Upper lobe of left lung (tissue), 6 donors: Measurements from ENCODE around the gene BCL2A1. TPM values are rescaled to one million over a fixed set of nuclear protein-coding genes. Genes with fewer than 3 reads are reported as not detected.

ENCODE experiments used
- ATAC-seq, 2 donors: fragments of 200-7000 bp; cut with Tn5 transposase; one replicate each; pipeline ENCODE4 v1.9.1; 2022; ENCODE audit warnings: mild to moderate bottlenecking in 2 of 2, moderate library complexity in 2 of 2; ENCODE audit not compliant: low FRiP score in 2 of 2
- DNase-seq, 2 donors: peaks; one replicate each; pipeline ENCODE4 v3.0.0-alpha.2; 2019 to 2020
- H3K27ac ChIP-seq, 4 donors: fragments of 200-600 bp; sonication (generic); one replicate each; pipeline ENCODE4 v1.5.1; 2016 to 2019
- H3K27me3 ChIP-seq, 4 donors: fragments of 200-600 bp; sonication (generic); one replicate each; pipeline ENCODE4 v1.5.1; 2017 to 2019
- H3K36me3 ChIP-seq, 4 donors: fragments of 200-600 bp; sonication (generic); one replicate each; pipeline ENCODE4 v1.5.1; 2016 to 2019
- H3K4me1 ChIP-seq, 4 donors: fragments of 200-600 bp; sonication (generic); one replicate each; pipeline ENCODE4 v1.5.1; 2018 to 2019
- H3K4me3 ChIP-seq, 4 donors: fragments of 200-600 bp; sonication (generic); one replicate each; pipeline ENCODE4 v1.5.1; 2017 to 2019; ENCODE audit warnings: mild to moderate bottlenecking in 2 of 4, moderate library complexity in 1 of 4
- H3K9me3 ChIP-seq, 4 donors: fragments of 200-600 bp; sonication (generic); one replicate each; pipeline ENCODE4 v1.5.1; 2018 to 2019
- CTCF ChIP-seq, 6 experiments: fragments of 450-650 bp in 4 of 6; fragments of 200-600 bp in 2 of 6; sonication (generic) in 2 of 6; IDR thresholded peaks; one replicate each; pipeline ENCODE4 v1.5.1; 2016 to 2019; ENCODE audit warnings: antibody characterized with exemption in 6 of 6
- EP300 ChIP-seq, 4 donors: sonication (generic); formaldehyde crosslinking; IDR thresholded peaks; one replicate each; pipeline ENCODE4 v1.5.1; 2017; ENCODE audit warnings: antibody characterized with exemption in 4 of 4, control low read depth in 2 of 4
- POLR2A ChIP-seq, 4 donors: fragments of 450-650 bp; IDR thresholded peaks; one replicate each; pipeline ENCODE4 v1.5.1; 2016 to 2017; ENCODE audit warnings: antibody characterized with exemption in 4 of 4, mild to moderate bottlenecking in 2 of 4
- POLR2AphosphoS5 ChIP-seq, 2 donors: sonication (generic); formaldehyde crosslinking; IDR thresholded peaks; one replicate each; pipeline ENCODE4 v1.5.1; 2017; ENCODE audit warnings: antibody characterized with exemption in 2 of 2
- WGBS, 2 donors: methylation state at CpG; one replicate each; pipeline ENCODE4 v1.1.5; 2017 to 2018; 5-methylcytosine and 5-hydroxymethylcytosine counted together
- total RNA-seq, 6 donors: library from RNA; depleted of rRNA in 4 of 6; stranded (reverse); fragments of >200 nt in 4 of 6; gene quantifications; one replicate each; pipeline versions ENCODE4 v1.1.0 to v1.2.1, GENCODE V29; 2016 to 2021
- donor health status: DM: no; HTN: no; CAD: no; lungs with moderate emphysema.
- donor health status: DM: no; HTN: yes; CAD: no; lungs with severe emphysema.

Gene BCL2A1
- total RNA-seq, 6 donors from 2014 or later: 11.5 to 81.9 (median 43.7) TPM

GRCh38 chr15:79948761-79949160 lies 22.2 kb downstream of the BCL2A1 start:
- Histone ChIP-seq H3K27ac (peak overlapping the region in 1 of 4 donors; percentile 60), H3K36me3 (no peaks in the 10 kb centered on the region), H3K27me3 (no peaks in the 10 kb centered on the region), H3K9me3 (no peaks in the 10 kb centered on the region), H3K4me1 (peaks cover 0 to 18% (median 6%) of the 10 kb centered on the region in 4 donors), H3K4me3 (no peak overlapping the region)
- WGBS, 2 donors: 60 to 67% methylated on average over 3 of the region's 3 CpGs
- TF ChIP-seq EP300 (IDR thresholded peaks at IDR 0.05): no peak
- TF ChIP-seq CTCF (IDR thresholded peaks at IDR 0.05): no peak
- TF ChIP-seq POLR2AphosphoS5 (IDR thresholded peaks at IDR 0.05): no peak
- TF ChIP-seq POLR2A (IDR thresholded peaks at IDR 0.05): no peak
- DNase-seq (no peak), ATAC-seq (no peak)

GRCh38 chr15:79948095-79948695 lies 22.8 kb downstream of the BCL2A1 start:
- no peak for ATAC-seq
- peak in 1 of 2 donors; percentile 51 for DNase-seq
- peaks cover 0 to 12% (median 3%) of the 10 kb centered on the region in 4 donors for H3K4me1 ChIP-seq
- 71 to 77% methylated on average over 10 of the region's 10 CpGs for WGBS, 2 donors
- H3K27ac ChIP-seq: peak overlapping the region in 1 of 4 donors; percentile 60
- H3K9me3 ChIP-seq: no peaks in the 10 kb centered on the region
- H3K27me3 ChIP-seq: no peaks in the 10 kb centered on the region
- TF ChIP-seq CTCF (IDR thresholded peaks at IDR 0.05): no peak
- TF ChIP-seq POLR2AphosphoS5 (IDR thresholded peaks at IDR 0.05): no peak
- TF ChIP-seq POLR2A (IDR thresholded peaks at IDR 0.05): no peak
- TF ChIP-seq EP300 (IDR thresholded peaks at IDR 0.05): no peak
- no peak overlapping the region for H3K4me3 ChIP-seq
- H3K36me3 ChIP-seq: no peaks in the 10 kb centered on the region

- H3K4me1 ChIP-seq: peaks cover 0 to 5% (median 0%) of the 10 kb centered on the region in 4 donors
- TF ChIP-seq POLR2AphosphoS5 (IDR thresholded peaks at IDR 0.05) (no peak), EP300 (IDR thresholded peaks at IDR 0.05) (no peak), POLR2A (IDR thresholded peaks at IDR 0.05) (no peak), CTCF (IDR thresholded peaks at IDR 0.05) (no peak)
These were observed 24.0 kb downstream of the BCL2A1 start for GRCh38 chr15:79947009-79947408.

GRCh38 chr15:79944622-79945021 lies 26.4 kb downstream of the BCL2A1 start:
- H3K27ac ChIP-seq: no peak overlapping the region
- TF ChIP-seq POLR2A (IDR thresholded peaks at IDR 0.05): no peak
- TF ChIP-seq EP300 (IDR thresholded peaks at IDR 0.05): no peak
- no peak for TF ChIP-seq CTCF (IDR thresholded peaks at IDR 0.05)
- TF ChIP-seq POLR2AphosphoS5 (IDR thresholded peaks at IDR 0.05): no peak
- H3K27me3 ChIP-seq: no peaks in the 10 kb centered on the region
- no peaks in the 10 kb centered on the region for H3K4me1 ChIP-seq
- H3K4me3 ChIP-seq: no peak overlapping the region
- 83 to 100% methylated on average over 1 to 7 of the region's 7 CpGs for WGBS, 2 donors
- no peaks in the 10 kb centered on the region for H3K9me3 ChIP-seq
- no peaks in the 10 kb centered on the region for H3K36me3 ChIP-seq
- DNase-seq (no peak), ATAC-seq (no peak)

More at GRCh38 chr15:79947009-79947408, 24.0 kb downstream of the BCL2A1 start:
- ATAC-seq (no peak), DNase-seq (no peak)
- H3K9me3 ChIP-seq: no peaks in the 10 kb centered on the region
- H3K4me3 ChIP-seq: no peak overlapping the region
- H3K27me3 ChIP-seq: no peaks in the 10 kb centered on the region
- H3K36me3 ChIP-seq: no peaks in the 10 kb centered on the region
- no peak overlapping the region for H3K27ac ChIP-seq

GRCh38 chr15:79943820-79944219 lies 27.2 kb downstream of the BCL2A1 start:
- Histone ChIP-seq H3K4me3 (no peak overlapping the region), H3K27me3 (no peaks in the 10 kb centered on the region), H3K36me3 (no peaks in the 10 kb centered on the region), H3K4me1 (no peaks in the 10 kb centered on the region), H3K27ac (no peak overlapping the region), H3K9me3 (no peaks in the 10 kb centered on the region)
- ATAC-seq (no peak), DNase-seq (no peak)
- TF ChIP-seq CTCF (IDR thresholded peaks at IDR 0.05) (no peak), POLR2A (IDR thresholded peaks at IDR 0.05) (no peak), EP300 (IDR thresholded peaks at IDR 0.05) (no peak), POLR2AphosphoS5 (IDR thresholded peaks at IDR 0.05) (no peak)
- WGBS, 2 donors: 56 to 65% methylated on average over 1 of the region's 1 CpG
